ENCODE data around the gene OSBPL8. TPM values are rescaled to one million over a fixed set of nuclear protein-coding genes. Genes with fewer than 3 reads are reported as not detected.
A peak's percentile ranks its signal among the peaks of the same experiment; 100 is the strongest.

The OSBPL8 gene
- total RNA-seq, result 10 to 100 TPM; 65.8 to 73.5 (median 66.7) TPM

GRCh38 chr12:76559400-76560085, at the start of gene OSBPL8:
TSS of gene OSBPL8 (minus strand) at chr12:76559771. CDS start at chr12:76487551, 72,220 bp downstream.
- Histone ChIP-seq H3K36me3 (no peaks in the 10 kb centered on the region), H3K4me1 (peaks cover 4 to 45% (median 5%) of the 10 kb centered on the region in 3 donors), H3K4me3 (peak within 1 kb of the TSS; percentile 78 to 90), H3K27me3 (no peaks in the 10 kb centered on the region), H3K27ac (peak within 1 kb of the TSS; percentile 81 to 93 (median 90)), H3K9me3 (no peaks in the 10 kb centered on the region)
- peak; percentile 94 for ATAC-seq
- peak; percentile 74 to 78 for TF ChIP-seq POLR2A (IDR thresholded peaks at IDR 0.05)
- peak; percentile 91 for TF ChIP-seq POLR2AphosphoS5 (IDR thresholded peaks at IDR 0.05)
- TF ChIP-seq, protein P1, sequence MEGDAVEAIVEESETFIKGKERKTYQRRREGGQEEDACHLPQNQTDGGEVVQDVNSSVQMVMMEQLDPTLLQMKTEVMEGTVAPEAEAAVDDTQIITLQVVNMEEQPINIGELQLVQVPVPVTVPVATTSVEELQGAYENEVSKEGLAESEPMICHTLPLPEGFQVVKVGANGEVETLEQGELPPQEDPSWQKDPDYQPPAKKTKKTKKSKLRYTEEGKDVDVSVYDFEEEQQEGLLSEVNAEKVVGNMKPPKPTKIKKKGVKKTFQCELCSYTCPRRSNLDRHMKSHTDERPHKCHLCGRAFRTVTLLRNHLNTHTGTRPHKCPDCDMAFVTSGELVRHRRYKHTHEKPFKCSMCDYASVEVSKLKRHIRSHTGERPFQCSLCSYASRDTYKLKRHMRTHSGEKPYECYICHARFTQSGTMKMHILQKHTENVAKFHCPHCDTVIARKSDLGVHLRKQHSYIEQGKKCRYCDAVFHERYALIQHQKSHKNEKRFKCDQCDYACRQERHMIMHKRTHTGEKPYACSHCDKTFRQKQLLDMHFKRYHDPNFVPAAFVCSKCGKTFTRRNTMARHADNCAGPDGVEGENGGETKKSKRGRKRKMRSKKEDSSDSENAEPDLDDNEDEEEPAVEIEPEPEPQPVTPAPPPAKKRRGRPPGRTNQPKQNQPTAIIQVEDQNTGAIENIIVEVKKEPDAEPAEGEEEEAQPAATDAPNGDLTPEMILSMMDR (IDR thresholded peaks at IDR 0.05), result peak in 3 of 4 experiments; percentile 21 to 53 (median 24)
- TF ChIP-seq EP300 (IDR thresholded peaks at IDR 0.05), result no peak
- 0% methylated on average over 2 of the region's 76 CpGs; no CpG with 5 or more reads in 1 of the 2 donors for WGBS, 2 donors (ENCODE audit: low coverage in 1 of 2)

DNA sequence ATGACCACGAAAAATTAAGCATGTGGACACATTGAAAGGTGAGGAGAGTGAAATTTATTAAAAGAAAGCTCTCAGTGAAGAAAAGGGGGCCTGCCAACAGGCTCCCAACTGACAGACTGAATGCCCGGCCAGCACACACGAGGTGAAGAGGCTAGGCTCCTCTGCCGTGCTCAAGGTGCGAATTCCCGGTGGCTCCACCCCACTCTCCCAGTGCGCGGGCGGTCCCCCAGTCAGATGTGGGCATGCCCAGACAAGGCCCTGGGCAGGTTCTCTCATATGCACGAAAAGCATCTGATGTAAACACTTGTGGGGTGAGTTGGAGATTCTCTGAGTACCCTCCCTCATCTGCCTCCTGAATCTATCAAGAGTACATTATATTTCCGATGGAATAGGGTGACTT, 48.5 kb upstream of the OSBPL8 start:
- 87 to 92% methylated on average over 5 to 11 of the region's 11 CpGs for WGBS, 2 donors (ENCODE audit: low coverage in 1 of 2)
- TF ChIP-seq, protein P1 (IDR thresholded peaks at IDR 0.05), result no peak
- TF ChIP-seq POLR2AphosphoS5 (IDR thresholded peaks at IDR 0.05) (no peak), EP300 (IDR thresholded peaks at IDR 0.05) (no peak), POLR2A (IDR thresholded peaks at IDR 0.05) (no peak)
- Histone ChIP-seq H3K27me3 (no peaks in the 10 kb centered on the region), H3K27ac (no peak overlapping the region), H3K4me1 (no peaks in the 10 kb centered on the region), H3K9me3 (no peaks in the 10 kb centered on the region), H3K4me3 (no peak overlapping the region), H3K36me3 (no peaks in the 10 kb centered on the region)
- no peak for ATAC-seq

- Histone ChIP-seq H3K4me3 (no peak overlapping the region), H3K36me3 (no peaks in the 10 kb centered on the region), H3K4me1 (no peaks in the 10 kb centered on the region), H3K27me3 (no peaks in the 10 kb centered on the region), H3K27ac (no peak overlapping the region), H3K9me3 (no peaks in the 10 kb centered on the region)
- 75 to 94% methylated on average over 2 of the region's 2 CpGs for WGBS, 2 donors (ENCODE audit: low coverage in 1 of 2)
- no peak for ATAC-seq
- TF ChIP-seq POLR2AphosphoS5 (IDR thresholded peaks at IDR 0.05), result no peak
- TF ChIP-seq, protein P1 (IDR thresholded peaks at IDR 0.05), result no peak
- TF ChIP-seq EP300 (IDR thresholded peaks at IDR 0.05), result no peak
- TF ChIP-seq POLR2A (IDR thresholded peaks at IDR 0.05), result no peak
Observed at GRCh38 chr12:76595056-76595455, 35.5 kb upstream of the OSBPL8 start.

GRCh38 chr12:76591476-76591875, 31.9 kb upstream of the OSBPL8 start:
- Histone ChIP-seq H3K27ac (no peak overlapping the region), H3K27me3 (no peaks in the 10 kb centered on the region), H3K36me3 (no peaks in the 10 kb centered on the region), H3K4me3 (no peak overlapping the region), H3K9me3 (no peaks in the 10 kb centered on the region), H3K4me1 (no peaks in the 10 kb centered on the region)
- TF ChIP-seq, protein P1 (IDR thresholded peaks at IDR 0.05), result no peak
- TF ChIP-seq POLR2AphosphoS5 (IDR thresholded peaks at IDR 0.05) (no peak), EP300 (IDR thresholded peaks at IDR 0.05) (no peak), POLR2A (IDR thresholded peaks at IDR 0.05) (no peak)
- ATAC-seq, result no peak

GRCh38 chr12:76590131-76590530, 30.6 kb upstream of the OSBPL8 start:
- Histone ChIP-seq H3K27ac (no peak overlapping the region), H3K36me3 (no peaks in the 10 kb centered on the region), H3K9me3 (no peaks in the 10 kb centered on the region), H3K4me1 (no peaks in the 10 kb centered on the region), H3K27me3 (no peaks in the 10 kb centered on the region), H3K4me3 (no peak overlapping the region)
- ATAC-seq, result no peak
- 80 to 85% methylated on average over 1 to 3 of the region's 3 CpGs for WGBS, 2 donors (ENCODE audit: low coverage in 1 of 2)
- TF ChIP-seq POLR2A (IDR thresholded peaks at IDR 0.05) (no peak), EP300 (IDR thresholded peaks at IDR 0.05) (no peak), POLR2AphosphoS5 (IDR thresholded peaks at IDR 0.05) (no peak)
- TF ChIP-seq, protein P1 (IDR thresholded peaks at IDR 0.05), result no peak
